Esophagus muscularis mucosa (tissue), 4 donors: ENCODE measurements around the gene PTPN9. TPM values are rescaled to one million over a fixed set of nuclear protein-coding genes. Genes with fewer than 3 reads are reported as not detected.
"Not testable (repeated sequence)": the region's sequence is repeated elsewhere in the genome, so short reads cannot be mapped to it uniquely, and the experiment has no call there.

Experiments
- DNase-seq: peaks from one replicate; pipeline ENCODE4 v3.0.0-alpha.2; 2017; ENCODE audit errors: extremely low spot score
- H3K27ac ChIP-seq, 4 donors: fragments of 200-600 bp; sonication (generic); replicated peaks in 1 of 4; 1 replicate in 3 of 4; 2 replicates in 1 of 4; pipeline ENCODE4 v1.5.1; 2016 to 2019; ENCODE audit warnings: mild to moderate bottlenecking in 1 of 4
- H3K27me3 ChIP-seq, 4 donors: fragments of 200-600 bp; sonication (generic); one replicate each; pipeline versions ENCODE4 v1.5.1 to v1.6.0; 2016 to 2019
- H3K36me3 ChIP-seq, 4 donors: fragments of 200-600 bp; sonication (generic); one replicate each; pipeline ENCODE4 v1.5.1; 2016 to 2019
- H3K4me1 ChIP-seq, 4 donors: fragments of 200-600 bp; sonication (generic); one replicate each; pipeline ENCODE4 v1.5.1; 2016 to 2019
- H3K4me3 ChIP-seq, 4 donors: fragments of 200-600 bp; sonication (generic); 1 replicate in 2 of 4; 2 replicates in 2 of 4; pipeline ENCODE4 v1.5.1; 2016 to 2019; ENCODE audit warnings: mild to moderate bottlenecking in 4 of 4, moderate library complexity in 1 of 4
- H3K9me3 ChIP-seq, 4 donors: fragments of 200-600 bp; sonication (generic); 1 replicate in 3 of 4; 2 replicates in 1 of 4; pipeline ENCODE4 v1.5.1; 2016 to 2019
- EP300 ChIP-seq: sonication (generic); formaldehyde crosslinking; IDR thresholded peaks from one replicate; pipeline ENCODE4 v1.6.1; 2017; ENCODE audit warnings: antibody characterized with exemption
- POLR2A ChIP-seq: fragments of 450-650 bp; IDR thresholded peaks from one replicate; pipeline ENCODE4 v1.6.1; 2017; ENCODE audit warnings: antibody characterized with exemption, moderate library complexity, mild to moderate bottlenecking, low read depth
- POLR2AphosphoS5 ChIP-seq, 2 donors: sonication (generic); formaldehyde crosslinking; IDR thresholded peaks; one replicate each; pipeline ENCODE4 v1.6.1; 2017; ENCODE audit warnings: antibody characterized with exemption in 2 of 2
- WGBS: methylation state at CpG from one replicate; pipeline ENCODE4 v1.1.5; 2018; 5-methylcytosine and 5-hydroxymethylcytosine counted together
- intact Hi-C: fragments of 100-400 bp; cut with DNase I; formaldehyde crosslinking; loops from one replicate; pipeline ENCODE4 v1.15.1; 2023
- total RNA-seq, 4 donors: library from RNA; depleted of rRNA; stranded (reverse); fragments of >200 nt; gene quantifications; one replicate each; pipeline versions ENCODE4 v1.1.0 to v1.2.1, GENCODE V29; 2016
- TF ChIP-seq, protein P1 (sequence below), 3 experiments: fragments of 200-600 bp in 2 of 3; fragments of 450-650 bp in 1 of 3; sonication (generic) in 2 of 3; IDR thresholded peaks; one replicate each; pipeline ENCODE4 v1.5.1; 2017 to 2019; ENCODE audit warnings: antibody characterized with exemption in 3 of 3, mild to moderate bottlenecking in 2 of 3, moderate library complexity in 1 of 3

The PTPN9 gene
- total RNA-seq, 4 donors from 2014 or later = 20.3 to 31.6 (median 27.5) TPM

DNA sequence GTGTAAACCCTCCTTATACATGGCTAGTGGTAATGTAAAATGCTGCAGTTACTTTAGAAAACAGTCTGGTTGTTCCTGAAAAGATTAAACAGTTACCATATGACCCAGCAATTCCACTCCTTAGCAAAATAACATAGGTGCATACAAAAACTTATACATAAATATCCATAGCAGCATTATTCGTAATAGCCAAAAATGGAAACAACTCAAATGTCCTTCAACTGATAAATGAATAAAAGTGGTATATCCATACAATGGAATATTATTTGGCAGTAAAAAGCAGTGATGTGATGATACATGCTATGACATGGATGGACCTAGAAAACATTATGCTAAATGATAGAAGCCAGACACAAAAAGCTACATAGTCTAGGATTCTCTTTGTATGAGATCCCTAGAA is 96.0 kb downstream of the PTPN9 start:
- Histone ChIP-seq H3K36me3 (peaks cover 13 to 58% (median 37%) of the 10 kb centered on the region in 4 donors), H3K9me3 (no peaks in the 10 kb centered on the region), H3K4me1 (no peaks in the 10 kb centered on the region), H3K4me3 (no peak overlapping the region), H3K27me3 (no peaks in the 10 kb centered on the region), H3K27ac (no peak overlapping the region)
- intact Hi-C loops = no loop called here
- no peak for DNase-seq
- 100% methylated on average over 1 of the region's 1 CpG for WGBS
- no peak for TF ChIP-seq POLR2A
- no peak for TF ChIP-seq POLR2AphosphoS5 (IDR thresholded peaks at IDR 0.05)
- TF ChIP-seq, protein P1, sequence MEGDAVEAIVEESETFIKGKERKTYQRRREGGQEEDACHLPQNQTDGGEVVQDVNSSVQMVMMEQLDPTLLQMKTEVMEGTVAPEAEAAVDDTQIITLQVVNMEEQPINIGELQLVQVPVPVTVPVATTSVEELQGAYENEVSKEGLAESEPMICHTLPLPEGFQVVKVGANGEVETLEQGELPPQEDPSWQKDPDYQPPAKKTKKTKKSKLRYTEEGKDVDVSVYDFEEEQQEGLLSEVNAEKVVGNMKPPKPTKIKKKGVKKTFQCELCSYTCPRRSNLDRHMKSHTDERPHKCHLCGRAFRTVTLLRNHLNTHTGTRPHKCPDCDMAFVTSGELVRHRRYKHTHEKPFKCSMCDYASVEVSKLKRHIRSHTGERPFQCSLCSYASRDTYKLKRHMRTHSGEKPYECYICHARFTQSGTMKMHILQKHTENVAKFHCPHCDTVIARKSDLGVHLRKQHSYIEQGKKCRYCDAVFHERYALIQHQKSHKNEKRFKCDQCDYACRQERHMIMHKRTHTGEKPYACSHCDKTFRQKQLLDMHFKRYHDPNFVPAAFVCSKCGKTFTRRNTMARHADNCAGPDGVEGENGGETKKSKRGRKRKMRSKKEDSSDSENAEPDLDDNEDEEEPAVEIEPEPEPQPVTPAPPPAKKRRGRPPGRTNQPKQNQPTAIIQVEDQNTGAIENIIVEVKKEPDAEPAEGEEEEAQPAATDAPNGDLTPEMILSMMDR (IDR thresholded peaks at IDR 0.05) = no peak
- TF ChIP-seq EP300 = no peak

DNA sequence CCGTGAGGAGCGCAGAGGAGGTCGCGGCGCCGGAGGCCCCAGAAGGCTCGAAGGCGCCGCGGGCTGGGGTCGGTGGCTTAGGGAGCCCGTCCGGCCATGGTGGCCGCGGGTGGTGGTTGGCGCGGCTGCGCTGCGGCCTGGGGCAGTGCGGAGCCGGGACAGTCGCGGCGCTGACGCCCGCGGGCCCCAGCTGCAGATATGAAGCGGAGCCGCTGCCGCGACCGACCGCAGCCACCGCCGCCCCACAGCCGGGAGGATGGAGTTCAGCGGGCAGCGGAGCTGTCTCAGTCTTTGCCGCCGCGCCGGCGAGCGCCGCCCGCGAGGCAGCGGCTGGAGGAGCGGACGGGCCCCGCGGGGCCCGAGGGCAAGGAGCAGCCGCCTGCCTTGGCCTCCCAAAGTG is 98.7 kb downstream of the PTPN9 start:
- intact Hi-C loops, H3K27ac ChIP-seq, H3K27me3 ChIP-seq, H3K4me3 ChIP-seq, H3K4me1 ChIP-seq, H3K9me3 ChIP-seq, DNase-seq: not testable (repeated sequence)
- peaks cover 12 to 53% (median 35%) of the 10 kb centered on the region in 4 donors for H3K36me3 ChIP-seq
- WGBS = 96% methylated on average over 16 of the region's 54 CpGs

DNA sequence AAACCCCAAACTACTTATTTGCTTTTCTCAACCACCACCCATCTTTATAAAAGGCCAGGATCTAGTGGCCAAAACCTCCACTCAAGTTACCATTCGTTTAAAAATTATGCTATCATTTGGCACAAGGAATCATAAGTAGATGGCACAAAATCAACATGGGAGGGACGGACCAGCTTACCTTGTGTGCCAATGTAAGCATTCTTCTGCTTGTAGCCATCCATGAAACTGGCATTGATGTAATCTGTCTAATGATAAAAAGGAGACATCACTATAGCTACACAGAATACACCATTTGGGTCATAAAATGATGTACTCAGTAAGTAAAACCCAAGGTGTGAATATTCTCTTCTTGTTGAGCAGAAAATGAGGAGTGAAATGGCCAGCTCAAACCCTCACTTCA is 99.4 kb downstream of the PTPN9 start:
- H3K4me1 ChIP-seq = no peaks in the 10 kb centered on the region
- TF ChIP-seq POLR2A = no peak
- TF ChIP-seq, protein P1 (IDR thresholded peaks at IDR 0.05) = no peak
- no peak for TF ChIP-seq EP300
- no peak for TF ChIP-seq POLR2AphosphoS5 (IDR thresholded peaks at IDR 0.05)
- H3K27ac ChIP-seq = no peak overlapping the region
- no peak for DNase-seq
- intact Hi-C loops = no loop called here
- H3K36me3 ChIP-seq = peaks cover 12 to 61% (median 39%) of the 10 kb centered on the region in 4 donors
- no peaks in the 10 kb centered on the region for H3K27me3 ChIP-seq
- H3K9me3 ChIP-seq = no peaks in the 10 kb centered on the region
- H3K4me3 ChIP-seq = no peak overlapping the region
- 78% methylated on average over 2 of the region's 2 CpGs for WGBS

DNA sequence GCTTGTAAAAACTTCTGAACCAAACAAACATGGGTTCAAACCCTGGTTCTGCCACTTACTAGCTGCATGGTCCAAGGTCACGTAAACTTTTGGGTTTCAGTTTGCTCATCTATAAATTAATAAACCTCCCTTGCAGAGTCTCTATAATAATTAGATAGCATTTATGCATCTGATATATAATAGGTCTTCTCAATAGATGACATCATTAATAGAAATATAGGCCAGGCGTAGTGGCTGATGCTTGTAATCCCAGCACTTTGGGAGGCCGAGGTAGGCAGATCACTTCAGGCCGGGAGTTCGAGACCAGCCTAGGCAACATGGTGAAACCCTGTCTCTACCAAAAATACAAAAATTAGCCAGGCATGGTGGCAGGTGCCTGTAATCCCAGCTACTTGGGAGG is 102.0 kb downstream of the PTPN9 start:
- H3K9me3 ChIP-seq, H3K27me3 ChIP-seq, H3K4me1 ChIP-seq, intact Hi-C loops, DNase-seq, H3K27ac ChIP-seq, H3K4me3 ChIP-seq: not testable (repeated sequence)
- peaks cover 22 to 75% (median 60%) of the 10 kb centered on the region in 4 donors for H3K36me3 ChIP-seq
- WGBS = 96% methylated on average over 5 of the region's 5 CpGs

DNA sequence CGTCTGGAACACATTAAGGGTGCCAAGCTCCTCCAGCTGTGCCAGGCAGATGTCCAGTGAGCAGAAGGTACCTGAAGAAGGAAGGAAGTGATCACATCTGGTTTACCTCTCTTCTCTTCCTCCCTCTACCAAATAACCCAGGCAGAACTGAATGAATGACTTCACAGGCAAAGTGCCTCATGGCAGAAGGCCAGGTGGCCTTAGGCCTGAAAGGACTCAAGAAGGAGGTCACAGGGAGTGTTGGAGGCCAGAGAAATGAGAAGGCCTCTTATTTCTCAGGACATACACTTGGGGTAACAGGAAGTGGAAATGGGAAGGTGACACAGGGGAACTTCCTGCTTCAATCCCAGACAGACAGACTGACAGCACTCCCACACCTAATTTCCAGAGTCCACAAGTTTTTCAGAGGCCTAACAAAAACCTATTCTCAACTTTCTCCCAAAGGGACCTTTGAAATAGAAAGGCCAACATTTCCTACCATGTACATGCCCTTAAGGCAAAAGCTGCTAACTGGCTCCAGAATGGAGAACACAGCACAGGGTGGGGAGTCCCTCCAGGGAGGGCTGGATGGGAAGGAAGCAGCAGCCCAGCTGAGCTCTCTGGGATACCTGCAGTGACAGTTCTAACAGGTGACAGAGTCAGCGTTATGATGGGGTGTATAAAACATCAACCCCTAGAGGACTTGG is 110.1 kb downstream of the PTPN9 start:
- H3K36me3 ChIP-seq = peaks cover 50 to 91% (median 84%) of the 10 kb centered on the region in 4 donors
- no peak for DNase-seq

More for the DNA sequence above, 110.1 kb downstream of the PTPN9 start:
- Histone ChIP-seq H3K27ac (no peak overlapping the region), H3K4me3 (no peak overlapping the region), H3K27me3 (no peaks in the 10 kb centered on the region), H3K9me3 (no peaks in the 10 kb centered on the region), H3K4me1 (peaks cover 0 to 6% (median 4%) of the 10 kb centered on the region in 4 donors)
- no peak for TF ChIP-seq POLR2AphosphoS5 (IDR thresholded peaks at IDR 0.05)
- TF ChIP-seq POLR2A = no peak
- TF ChIP-seq, protein P1 (IDR thresholded peaks at IDR 0.05) = no peak
- TF ChIP-seq EP300 = no peak
- 83% methylated on average over 2 of the region's 2 CpGs for WGBS
- intact Hi-C loops = no loop called here
